Vagina (tissue), 2 donors: ENCODE data around the gene ECE2. TPM values are rescaled to one million over a fixed set of nuclear protein-coding genes. Genes with fewer than 3 reads are reported as not detected.

Source experiments
- DNase-seq, 2 donors: peaks; one replicate each; pipeline ENCODE4 v3.0.0-alpha.2; 2017; ENCODE audit errors: extremely low spot score in 2 of 2
- H3K27ac ChIP-seq: fragments of 200-600 bp; sonication (generic); one replicate; pipeline ENCODE4 v1.5.1; 2019
- H3K27me3 ChIP-seq: fragments of 200-600 bp; sonication (generic); one replicate; pipeline ENCODE4 v1.5.1; 2019
- H3K36me3 ChIP-seq, 2 donors: fragments of 200-600 bp; sonication (generic); one replicate each; pipeline ENCODE4 v1.5.1; 2017 to 2019
- H3K4me1 ChIP-seq: fragments of 200-600 bp; sonication (generic); one replicate; pipeline ENCODE4 v1.5.1; 2019
- H3K4me3 ChIP-seq, 2 donors: fragments of 200-600 bp; sonication (generic); 1 replicate in 1 of 2; 2 replicates in 1 of 2; pipeline ENCODE4 v1.5.1; 2016 to 2019
- H3K9me3 ChIP-seq: fragments of 200-600 bp; sonication (generic); one replicate; pipeline ENCODE4 v1.5.1; 2019
- CTCF ChIP-seq, 3 experiments: fragments of 450-650 bp in 2 of 3; fragments of 200-600 bp in 1 of 3; sonication (generic) in 1 of 3; IDR thresholded peaks; one replicate each; pipeline ENCODE4 v1.5.1; 2017 to 2019; ENCODE audit warnings: antibody characterized with exemption in 3 of 3, mild to moderate bottlenecking in 2 of 3, moderate library complexity in 2 of 3
- POLR2A ChIP-seq, 2 donors: fragments of 450-650 bp; IDR thresholded peaks; one replicate each; pipeline ENCODE4 v1.6.1; 2017; ENCODE audit warnings: antibody characterized with exemption in 2 of 2, mild to moderate bottlenecking in 2 of 2, moderate library complexity in 2 of 2
- POLR2AphosphoS5 ChIP-seq, 2 donors: sonication (generic); formaldehyde crosslinking; IDR thresholded peaks; one replicate each; pipeline ENCODE4 v1.9.0; 2017; ENCODE audit warnings: antibody characterized with exemption in 2 of 2, mild to moderate bottlenecking in 2 of 2, low read depth in 1 of 2; ENCODE audit not compliant: insufficient read depth in 1 of 2
- intact Hi-C: fragments of 100-400 bp; cut with DNase I; formaldehyde crosslinking; loops from one replicate; pipeline ENCODE4 v1.15.1; 2023
- total RNA-seq: library from RNA; depleted of rRNA; stranded (reverse); fragments of >200 nt; gene quantifications from one replicate; pipeline ENCODE4 v1.2.3, GENCODE V29; 2016

ECE2 gene
- total RNA-seq, 1 donor from 2014 or later, result 1.7 TPM

- H3K27ac ChIP-seq, result no peak overlapping the region
- DNase-seq, result no peak
- intact Hi-C loops, result no loop called here
- no peak overlapping the region for H3K4me3 ChIP-seq
- H3K27me3 ChIP-seq, result no peaks in the 10 kb centered on the region
- H3K9me3 ChIP-seq, result no peaks in the 10 kb centered on the region
- TF ChIP-seq CTCF (IDR thresholded peaks at IDR 0.05), result no peak
- no peak for TF ChIP-seq POLR2A (IDR thresholded peaks at IDR 0.05)
- TF ChIP-seq POLR2AphosphoS5 (IDR thresholded peaks at IDR 0.05; ENCODE audit: insufficient read depth in 1 of 2, low read depth in 1 of 2), result no peak
- no peaks in the 10 kb centered on the region for H3K36me3 ChIP-seq
- H3K4me1 ChIP-seq, result peaks cover 8% of the 10 kb centered on the region
These were observed 481 bp upstream of the ECE2 start for GRCh38 chr3:184275381-184275701.

- Histone ChIP-seq H3K4me3 (no peak overlapping the region), H3K4me1 (peaks cover 8% of the 10 kb centered on the region), H3K27ac (no peak overlapping the region), H3K9me3 (no peaks in the 10 kb centered on the region), H3K36me3 (no peaks in the 10 kb centered on the region), H3K27me3 (no peaks in the 10 kb centered on the region)
- intact Hi-C loops, result no loop called here
- TF ChIP-seq POLR2AphosphoS5 (IDR thresholded peaks at IDR 0.05; ENCODE audit: insufficient read depth in 1 of 2, low read depth in 1 of 2) (no peak), CTCF (IDR thresholded peaks at IDR 0.05) (no peak), POLR2A (IDR thresholded peaks at IDR 0.05) (no peak)
- no peak for DNase-seq
These were observed 1.5 kb downstream of the ECE2 start for GRCh38 chr3:184277366-184277765.

GRCh38 chr3:184282941-184283340 is 7.1 kb downstream of the ECE2 start:
- TF ChIP-seq POLR2A (IDR thresholded peaks at IDR 0.05), result no peak
- TF ChIP-seq CTCF (IDR thresholded peaks at IDR 0.05), result no peak
- no peak for TF ChIP-seq POLR2AphosphoS5 (IDR thresholded peaks at IDR 0.05; ENCODE audit: insufficient read depth in 1 of 2, low read depth in 1 of 2)
- Histone ChIP-seq H3K27ac (no peak overlapping the region), H3K36me3 (no peaks in the 10 kb centered on the region), H3K9me3 (no peaks in the 10 kb centered on the region), H3K4me3 (no peak overlapping the region), H3K4me1 (no peaks in the 10 kb centered on the region), H3K27me3 (no peaks in the 10 kb centered on the region)
- DNase-seq, result no peak
- intact Hi-C loops, result loop anchor here (10.0 kb wide), 1 partner anchor 232 kb away; no protein-coding TSS in a partner anchor

GRCh38 chr3:184283681-184284080 is 7.9 kb downstream of the ECE2 start:
- no peak for DNase-seq
- Histone ChIP-seq H3K36me3 (no peaks in the 10 kb centered on the region), H3K9me3 (no peaks in the 10 kb centered on the region), H3K4me3 (no peak overlapping the region), H3K27me3 (no peaks in the 10 kb centered on the region), H3K27ac (no peak overlapping the region), H3K4me1 (no peaks in the 10 kb centered on the region)
- intact Hi-C loops, result loop anchor here (10.0 kb wide), 1 partner anchor 231 kb away; no protein-coding TSS in a partner anchor
- TF ChIP-seq POLR2A (IDR thresholded peaks at IDR 0.05) (no peak), POLR2AphosphoS5 (IDR thresholded peaks at IDR 0.05; ENCODE audit: insufficient read depth in 1 of 2, low read depth in 1 of 2) (no peak), CTCF (IDR thresholded peaks at IDR 0.05) (no peak)

GRCh38 chr3:184284696-184285095 is 8.9 kb downstream of the ECE2 start:
- Histone ChIP-seq H3K27ac (no peak overlapping the region), H3K27me3 (no peaks in the 10 kb centered on the region), H3K9me3 (no peaks in the 10 kb centered on the region), H3K4me3 (no peak overlapping the region), H3K36me3 (no peaks in the 10 kb centered on the region), H3K4me1 (no peaks in the 10 kb centered on the region)
- no peak for DNase-seq
- TF ChIP-seq POLR2AphosphoS5 (IDR thresholded peaks at IDR 0.05; ENCODE audit: insufficient read depth in 1 of 2, low read depth in 1 of 2) (no peak), CTCF (IDR thresholded peaks at IDR 0.05) (no peak), POLR2A (IDR thresholded peaks at IDR 0.05) (no peak)
- intact Hi-C loops, result loop anchor here (10.0 kb wide), 1 partner anchor 230 kb away; no protein-coding TSS in a partner anchor
